Cardiac fibroblast (primary cell): ENCODE measurements around the gene ALKAL2.

Experiments used
- DNase-seq, 2 donors: peaks; one replicate each; pipeline versions ENCODE4 v3.0.0 to v3.0.0-alpha.2; 2010; ENCODE audit warnings: low read depth in 2 of 2
- H3K4me3 ChIP-seq, 2 donors: replicated peaks in 1 of 2; 1 replicate in 1 of 2; 2 replicates in 1 of 2; pipeline ENCODE4 v1.5.1; 2011; ENCODE audit warnings: low read depth in 2 of 2, low read length in 2 of 2, mild to moderate bottlenecking in 2 of 2, moderate library complexity in 1 of 2
- TF ChIP-seq, protein P1 (sequence below): IDR thresholded peaks from one replicate; pipeline ENCODE4 v1.5.1; 2011; ENCODE audit warnings: low read depth, mild to moderate bottlenecking, low read length, inconsistent platforms

ALKAL2 gene

DNA sequence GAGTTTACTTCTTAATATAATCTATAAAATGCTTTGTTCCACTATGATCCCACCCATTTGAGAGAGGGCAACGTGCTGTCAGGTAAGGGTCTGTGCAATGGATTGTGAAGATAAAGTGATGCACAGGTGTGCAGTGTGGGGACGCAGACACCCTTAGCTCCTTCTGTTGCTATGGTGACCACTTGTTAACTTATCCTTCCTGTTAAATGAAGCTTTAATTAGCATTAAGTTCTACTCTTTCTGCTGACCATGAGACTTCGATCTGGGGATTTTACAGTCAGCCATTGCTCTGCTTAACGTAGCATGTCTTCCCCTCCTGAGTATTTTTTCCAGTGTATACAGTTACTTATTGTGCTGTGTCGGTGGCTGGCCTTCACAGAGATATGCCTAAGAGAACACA, 23.1 kb upstream of the ALKAL2 start:
- no peak for DNase-seq
- TF ChIP-seq, protein P1, sequence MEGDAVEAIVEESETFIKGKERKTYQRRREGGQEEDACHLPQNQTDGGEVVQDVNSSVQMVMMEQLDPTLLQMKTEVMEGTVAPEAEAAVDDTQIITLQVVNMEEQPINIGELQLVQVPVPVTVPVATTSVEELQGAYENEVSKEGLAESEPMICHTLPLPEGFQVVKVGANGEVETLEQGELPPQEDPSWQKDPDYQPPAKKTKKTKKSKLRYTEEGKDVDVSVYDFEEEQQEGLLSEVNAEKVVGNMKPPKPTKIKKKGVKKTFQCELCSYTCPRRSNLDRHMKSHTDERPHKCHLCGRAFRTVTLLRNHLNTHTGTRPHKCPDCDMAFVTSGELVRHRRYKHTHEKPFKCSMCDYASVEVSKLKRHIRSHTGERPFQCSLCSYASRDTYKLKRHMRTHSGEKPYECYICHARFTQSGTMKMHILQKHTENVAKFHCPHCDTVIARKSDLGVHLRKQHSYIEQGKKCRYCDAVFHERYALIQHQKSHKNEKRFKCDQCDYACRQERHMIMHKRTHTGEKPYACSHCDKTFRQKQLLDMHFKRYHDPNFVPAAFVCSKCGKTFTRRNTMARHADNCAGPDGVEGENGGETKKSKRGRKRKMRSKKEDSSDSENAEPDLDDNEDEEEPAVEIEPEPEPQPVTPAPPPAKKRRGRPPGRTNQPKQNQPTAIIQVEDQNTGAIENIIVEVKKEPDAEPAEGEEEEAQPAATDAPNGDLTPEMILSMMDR, result no peak
- H3K4me3 ChIP-seq, result no peak overlapping the region

DNA sequence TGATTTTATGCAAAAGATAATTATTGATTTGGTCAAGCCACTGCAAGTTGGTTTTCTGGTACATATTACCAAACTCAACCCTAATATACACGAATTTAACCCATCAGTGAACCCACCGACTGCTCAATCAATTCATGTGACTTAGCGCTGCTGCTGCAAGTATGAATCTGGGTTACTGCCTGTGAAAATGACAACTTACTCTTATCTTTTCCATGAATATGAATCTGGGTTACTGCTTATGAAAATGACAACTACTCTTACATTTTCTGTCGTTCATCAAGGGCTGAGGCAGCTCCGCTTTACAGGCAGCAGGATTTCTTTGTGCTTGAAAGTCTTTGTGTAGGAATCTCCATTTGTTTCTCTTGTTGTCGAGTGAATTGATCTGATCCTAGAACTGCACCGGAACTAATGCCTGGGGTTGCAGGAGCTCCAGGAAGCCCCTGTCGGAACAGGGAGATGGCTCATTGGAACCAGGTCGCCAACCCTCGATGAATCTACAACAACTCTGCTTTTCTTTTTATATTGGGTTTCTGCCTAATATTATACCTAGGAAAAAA, 22.1 kb upstream of the ALKAL2 start:
- no peak overlapping the region for H3K4me3 ChIP-seq
- DNase-seq, result no peak
- TF ChIP-seq, protein P1, result no peak

DNA sequence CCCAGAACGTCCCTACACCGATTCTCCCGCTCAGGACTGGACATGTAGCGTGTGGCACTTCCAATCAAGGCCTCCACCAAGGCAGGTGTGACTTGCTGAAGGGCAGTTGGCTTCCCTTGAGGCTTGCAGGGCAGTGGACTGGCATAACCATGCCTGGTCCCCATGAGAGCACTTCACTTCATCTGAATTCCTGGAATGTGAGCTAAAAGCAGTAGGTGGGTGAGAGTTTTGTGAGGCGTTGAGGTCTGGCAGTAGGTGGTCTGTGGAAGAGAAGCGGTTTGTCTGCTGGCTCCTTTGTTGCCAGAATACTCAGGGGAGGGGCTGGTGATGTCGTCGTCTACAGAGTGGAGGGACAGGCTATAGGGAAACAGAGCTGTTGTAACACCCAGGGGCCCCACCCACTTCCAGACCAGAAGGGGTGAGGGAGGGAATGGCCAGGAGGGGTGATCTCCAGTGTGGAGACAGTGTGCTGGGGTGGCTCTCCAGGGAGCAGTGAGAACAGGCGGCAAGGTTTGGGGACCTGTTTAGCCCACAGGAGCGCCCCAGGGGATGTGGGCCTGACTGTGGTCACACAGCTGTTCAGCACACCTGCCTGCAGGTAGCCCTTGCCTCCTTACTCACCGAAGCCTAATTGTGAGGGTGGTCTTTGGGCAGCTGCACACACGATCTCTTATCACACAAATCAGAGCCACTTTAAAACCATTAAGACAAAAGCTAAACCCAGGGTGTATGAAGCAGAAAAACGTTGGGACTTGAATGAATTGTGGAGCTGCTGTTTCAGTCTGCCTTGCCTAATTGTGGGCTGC, 21.5 kb upstream of the ALKAL2 start:
- no peak for DNase-seq
- H3K4me3 ChIP-seq, result no peak overlapping the region
- TF ChIP-seq, protein P1, result no peak

DNA sequence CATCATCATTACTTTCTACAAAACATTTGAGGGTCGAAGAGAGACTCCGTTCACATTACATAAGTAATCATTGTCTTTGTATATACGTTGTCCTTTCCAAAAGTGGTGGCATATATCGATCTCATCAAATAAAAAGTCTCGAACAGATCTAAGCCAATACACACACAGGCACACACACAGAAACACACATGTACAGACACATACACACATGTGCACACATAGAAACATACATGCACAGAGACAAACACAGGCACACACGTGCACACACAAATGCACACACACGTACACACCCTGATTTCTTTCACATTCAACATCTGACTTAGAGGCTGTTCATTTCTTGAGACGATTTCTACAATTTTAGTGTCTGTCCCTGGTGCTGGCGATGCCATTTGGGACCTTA, 17.5 kb upstream of the ALKAL2 start:
- TF ChIP-seq, protein P1, result no peak
- H3K4me3 ChIP-seq, result no peak overlapping the region
- DNase-seq, result no peak

DNA sequence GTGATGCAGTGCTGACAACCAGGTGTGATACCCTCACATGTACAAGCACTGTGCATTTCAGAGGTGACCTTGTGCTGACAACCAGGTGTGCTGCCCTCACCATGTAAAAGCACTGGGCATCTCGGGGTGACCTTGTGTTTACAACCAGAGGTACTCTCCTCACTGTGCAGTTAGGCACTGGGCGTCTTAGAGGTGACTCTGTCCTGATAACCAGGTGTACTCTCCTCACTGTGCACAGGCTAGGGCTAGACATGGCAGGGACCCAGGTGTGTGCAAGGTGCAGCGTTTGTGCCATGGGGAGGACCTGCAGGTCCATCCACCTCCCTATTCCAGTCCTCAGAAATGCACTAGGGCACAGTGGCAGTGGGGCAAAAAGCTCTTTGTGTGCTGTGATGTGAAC, 8.5 kb upstream of the ALKAL2 start:
- no peak for DNase-seq
- TF ChIP-seq, protein P1, result no peak
- H3K4me3 ChIP-seq, result no peak overlapping the region

DNA sequence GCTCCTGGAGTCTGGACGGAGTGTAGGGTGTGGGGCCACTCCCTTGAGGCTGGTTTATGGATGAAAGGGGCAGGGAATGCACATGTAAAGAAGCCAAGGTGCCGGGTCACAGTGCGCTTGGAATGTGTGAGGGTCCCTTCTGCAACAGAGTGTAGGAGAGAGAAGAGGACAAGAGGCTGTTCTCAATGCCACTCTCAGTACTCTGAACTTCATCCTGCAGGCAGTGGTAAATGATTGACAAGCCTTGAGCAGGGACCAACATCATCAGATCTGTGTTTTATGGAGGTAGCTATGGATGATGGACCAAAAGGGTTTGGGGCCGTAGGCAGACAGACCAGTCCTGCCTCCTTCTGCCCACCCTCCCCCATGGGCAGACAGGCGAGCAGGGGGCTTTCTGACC, 7.2 kb upstream of the ALKAL2 start:
- no peak overlapping the region for H3K4me3 ChIP-seq
- DNase-seq, result no peak
- TF ChIP-seq, protein P1, result no peak
